Activated T-cell treated with anti-CD3 and anti-CD28 coated beads for 24 hours (primary cell): ENCODE measurements around the gene CSRP1.
"Not testable (repeated sequence)": the region's sequence is repeated elsewhere in the genome, so short reads cannot be mapped to it uniquely, and the experiment has no call there.

Experiments used
- DNase-seq: peaks from one replicate; pipeline ENCODE4 v3.0.0-alpha.2; 2020; ENCODE audit warnings: low read depth

The CSRP1 gene

GRCh38 chr1:201537891-201538611 is 31.1 kb upstream of the CSRP1 start:
- no peak for DNase-seq

- DNase-seq, result no peak
These were observed 30.5 kb upstream of the CSRP1 start for GRCh38 chr1:201537467-201537866.

GRCh38 chr1:201537028-201537427 is 30.1 kb upstream of the CSRP1 start:
- DNase-seq, result no peak

- DNase-seq, result no peak
These were observed 29.6 kb upstream of the CSRP1 start for GRCh38 chr1:201536558-201536957.

DNA sequence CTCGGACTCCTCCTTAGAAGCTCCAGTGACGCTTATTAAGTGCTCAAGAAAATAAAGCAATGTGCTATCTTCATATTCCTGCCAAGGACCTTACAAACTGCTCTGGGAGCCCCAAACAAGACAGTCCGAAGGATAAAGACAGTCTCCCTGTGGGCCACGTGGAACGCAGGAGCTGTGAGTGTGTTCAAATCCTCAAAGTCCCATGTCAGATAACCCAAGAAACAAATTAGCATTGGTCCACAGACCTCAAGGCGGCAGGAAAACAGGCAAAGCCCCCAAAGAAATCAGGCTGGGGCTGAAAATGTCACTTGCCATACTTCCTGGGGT is 29.0 kb upstream of the CSRP1 start:
- DNase-seq, result no peak

DNA sequence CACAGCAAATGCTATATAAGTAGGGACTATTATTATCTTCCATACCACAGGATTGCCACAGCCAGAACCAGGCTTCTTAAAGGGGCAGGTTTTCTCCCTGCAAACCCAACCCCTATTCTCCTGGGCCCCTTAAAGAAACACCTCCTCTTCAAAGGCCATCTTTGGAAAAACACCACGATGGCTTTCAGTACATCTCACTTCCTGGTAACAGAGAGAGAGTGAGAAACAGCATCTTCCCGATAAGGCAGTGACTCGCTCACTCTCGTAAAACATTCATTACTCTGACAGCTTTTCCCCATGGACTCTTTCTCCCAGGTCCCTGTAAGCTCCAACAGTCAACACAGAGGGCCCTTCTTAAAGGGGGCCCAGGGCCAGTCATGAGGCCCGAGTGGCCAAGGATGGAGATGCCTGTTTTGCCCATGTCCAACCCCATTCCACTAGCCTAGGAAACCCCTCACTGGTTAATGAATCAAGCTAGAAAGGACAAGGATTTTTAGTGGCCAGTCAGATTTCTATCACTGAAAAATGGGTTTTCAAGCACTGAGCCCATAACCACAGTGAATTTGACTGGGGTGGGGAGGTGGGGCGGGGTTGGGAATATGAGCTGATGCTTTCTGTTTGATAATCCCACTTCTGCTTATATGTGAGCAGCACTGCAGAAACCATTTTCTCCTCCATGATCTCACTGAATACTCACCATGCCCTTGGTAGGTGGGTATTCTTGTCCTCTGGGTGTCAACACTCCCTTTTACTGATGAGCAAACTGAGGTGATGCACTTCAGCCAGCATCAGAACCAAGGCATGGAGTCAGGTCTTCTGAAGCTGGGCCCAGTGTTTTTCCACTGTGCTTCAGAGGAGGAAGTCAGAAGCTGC is 28.4 kb upstream of the CSRP1 start:
- no peak for DNase-seq

- no peak for DNase-seq
These were observed 26.9 kb upstream of the CSRP1 start for GRCh38 chr1:201533836-201534235.

GRCh38 chr1:201531551-201532425 is 24.9 kb upstream of the CSRP1 start:
- DNase-seq, result no peak

GRCh38 chr1:201530741-201531531 is 24.0 kb upstream of the CSRP1 start:
- DNase-seq, result peak; percentile 21

DNA sequence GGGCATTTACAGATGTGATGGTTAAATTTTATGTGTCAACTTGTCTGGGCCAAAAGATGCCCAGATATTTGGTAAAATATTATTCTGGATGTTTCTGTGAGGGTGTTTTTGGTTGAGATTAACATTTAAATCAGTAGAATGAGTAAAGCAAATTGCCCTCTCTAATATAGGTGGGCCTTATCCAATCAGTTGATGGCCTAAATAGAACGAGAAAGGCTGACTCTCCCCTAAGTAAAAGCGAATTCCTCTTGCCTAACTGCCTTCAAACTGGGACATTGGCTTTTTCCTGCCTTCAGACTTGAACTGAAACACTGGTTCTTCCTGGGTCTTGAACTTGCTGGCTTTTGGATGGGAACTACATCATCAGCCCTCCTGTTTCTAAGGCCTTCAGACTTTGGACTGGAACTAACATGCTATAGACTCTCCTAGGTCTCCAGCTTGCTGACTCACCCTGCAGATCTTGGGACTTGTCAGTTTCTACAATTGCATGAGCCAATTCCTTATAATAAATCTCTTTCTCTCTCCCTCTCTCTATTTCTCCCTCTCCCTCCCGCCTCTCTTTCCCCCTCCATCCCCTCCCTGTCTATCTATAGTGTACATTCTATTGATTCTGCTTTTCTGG is 21.8 kb upstream of the CSRP1 start:
- DNase-seq, result no peak

- no peak for DNase-seq
These were observed 21.0 kb upstream of the CSRP1 start for GRCh38 chr1:201527879-201528278.

DNA sequence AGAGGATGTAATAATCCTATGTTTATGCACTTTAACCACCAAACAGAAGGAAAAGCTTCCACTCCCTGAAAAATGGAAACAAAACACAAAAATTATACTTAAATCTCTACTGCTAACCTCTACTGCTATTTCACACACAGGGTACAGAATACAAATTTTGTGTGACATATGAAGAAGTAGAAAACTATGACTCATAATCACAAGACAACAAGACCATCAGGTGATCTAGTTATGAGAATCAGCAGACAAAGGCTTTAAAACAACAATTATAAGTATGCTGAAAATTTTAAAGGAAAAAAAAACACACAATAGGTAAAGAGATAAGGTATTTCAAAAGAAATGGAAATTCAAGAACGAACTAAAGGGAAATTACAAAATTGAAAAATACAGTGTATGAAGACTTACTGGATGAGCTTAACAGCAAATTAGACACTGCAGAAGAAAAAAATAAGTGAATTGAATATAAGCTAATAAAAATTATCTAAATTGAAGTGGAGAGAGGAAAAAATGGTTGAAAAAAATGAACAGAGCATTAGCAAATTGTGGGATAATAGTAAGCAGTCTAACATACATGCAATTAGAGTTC is 18.4 kb upstream of the CSRP1 start:
- no peak for DNase-seq

DNA sequence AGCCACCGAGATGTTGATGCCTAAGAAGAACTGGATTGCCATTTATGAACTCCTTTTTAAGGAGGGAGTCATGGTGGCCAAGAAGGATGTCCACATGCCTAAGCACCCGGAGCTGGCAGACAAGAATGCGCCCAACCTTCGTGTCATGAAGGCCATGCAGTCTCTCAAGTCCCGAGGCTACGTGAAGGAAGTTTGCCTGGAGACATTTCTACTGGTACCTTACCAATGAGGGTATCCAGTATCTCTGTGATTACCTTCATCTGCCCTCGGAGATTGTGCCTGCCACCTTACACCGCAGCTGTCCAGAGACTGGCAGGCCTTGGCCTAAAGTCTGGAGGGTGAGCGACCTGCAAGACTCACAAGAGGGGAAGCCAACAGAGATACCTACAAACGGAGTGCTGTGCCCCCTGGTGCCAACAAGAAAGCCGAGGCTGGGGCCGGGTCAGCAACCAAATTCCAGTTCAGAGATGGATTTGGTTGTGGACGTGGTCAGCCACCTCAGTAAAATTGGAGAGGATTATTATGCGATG is 13.2 kb upstream of the CSRP1 start:
- DNase-seq, result not testable (repeated sequence)

- DNase-seq, result no peak
These were observed 11.1 kb upstream of the CSRP1 start for GRCh38 chr1:201518071-201518470.

GRCh38 chr1:201517631-201518030 is 10.7 kb upstream of the CSRP1 start:
- DNase-seq, result no peak

DNA sequence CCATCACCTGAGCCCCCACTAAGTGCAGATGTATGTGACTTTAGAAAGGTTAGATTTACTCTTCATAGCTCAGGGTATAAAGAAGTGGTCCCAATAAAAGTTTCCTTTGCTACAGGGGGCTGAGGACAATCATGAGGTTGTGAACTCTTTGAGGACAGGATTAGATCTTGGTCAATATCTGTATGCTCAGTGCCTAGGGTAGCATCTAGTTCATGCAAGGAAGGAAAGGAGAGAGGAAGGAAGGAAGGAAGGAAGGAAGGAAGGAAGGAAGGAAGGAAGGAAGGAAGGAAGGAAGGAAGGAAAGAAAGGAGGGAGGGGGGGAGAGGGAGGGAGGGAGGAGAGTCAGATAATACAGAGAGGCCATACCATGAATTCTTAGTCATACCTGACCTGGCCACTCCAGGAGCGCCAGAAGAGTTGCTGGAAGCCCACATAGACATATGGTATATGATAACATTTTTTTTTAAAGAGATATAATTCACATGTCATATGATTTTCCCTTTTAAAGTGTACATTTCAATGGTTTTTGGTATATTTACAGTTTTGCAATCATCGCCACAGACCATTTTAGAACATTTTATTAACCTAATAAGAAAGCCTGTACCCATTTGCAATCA is 9.7 kb upstream of the CSRP1 start:
- no peak for DNase-seq

DNA sequence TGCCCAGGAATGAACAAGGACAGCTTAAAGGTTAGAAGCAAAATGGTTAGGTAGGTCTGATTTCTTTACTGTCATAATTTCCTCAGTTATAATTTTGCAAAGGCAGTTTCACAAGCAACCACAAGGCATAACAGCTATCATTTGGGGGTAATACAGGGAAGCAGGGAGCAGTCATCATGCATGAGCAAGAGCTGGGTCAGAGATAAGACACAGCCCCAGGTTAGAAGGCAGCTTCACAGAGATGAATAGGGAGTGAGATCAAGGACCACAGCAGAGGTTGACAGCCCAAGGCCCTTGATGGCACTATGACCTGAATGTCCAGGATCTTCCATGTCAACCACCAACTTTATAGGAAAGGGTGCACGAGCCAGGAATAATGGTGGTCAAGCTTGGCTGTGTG is 9.0 kb upstream of the CSRP1 start:
- no peak for DNase-seq

- no peak for DNase-seq
These were observed 8.3 kb upstream of the CSRP1 start for GRCh38 chr1:201515062-201515750.

GRCh38 chr1:201514466-201514865 is 7.5 kb upstream of the CSRP1 start:
- DNase-seq, result no peak
